HG02885 (cell line): ENCODE data around the gene GMIP.

ENCODE experiments used
- ATAC-seq: cut with Tn5 transposase; IDR thresholded peaks from one replicate; pipeline ENCODE4 v1.9.1; 2021; ENCODE audit warnings: mild to moderate bottlenecking; ENCODE audit not compliant: unreplicated experiment, poor library complexity

GMIP gene

GRCh38 chr19:19581391-19581790 lies 62.1 kb downstream of the GMIP start:
- no peak for ATAC-seq

GRCh38 chr19:19580418-19580817 lies 63.0 kb downstream of the GMIP start:
- no peak for ATAC-seq

GRCh38 chr19:19579533-19580361 lies 63.7 kb downstream of the GMIP start:
- ATAC-seq: no peak
